ENCODE data around the gene PEX14. TPM values are rescaled to one million over a fixed set of nuclear protein-coding genes. Genes with fewer than 3 reads are reported as not detected.
"Not testable (repeated sequence)": the region's sequence is repeated elsewhere in the genome, so short reads cannot be mapped to it uniquely, and the experiment has no call there.

The PEX14 gene
- total RNA-seq, 1 donor = 15.2 TPM

- Histone ChIP-seq H3K4me3 (ENCODE audit: insufficient read depth, low read length) (no peak overlapping the region), H3K79me2 (ENCODE audit: insufficient read depth, low read length) (peaks cover 49% of the 10 kb centered on the region), H3K9me3 (ENCODE audit: low read depth, low read length) (no peaks in the 10 kb centered on the region), H3K27ac (ENCODE audit: low read depth, low read length) (no peak overlapping the region), H3K36me3 (ENCODE audit: insufficient read depth, low read length) (no peaks in the 10 kb centered on the region), H3K4me1 (ENCODE audit: insufficient read depth, low read length) (no peaks in the 10 kb centered on the region), H3K4me2 (ENCODE audit: insufficient read depth, low read length) (no peak overlapping the region), H3K27me3 (ENCODE audit: insufficient read depth, low read length) (no peaks in the 10 kb centered on the region), H4K20me1 (ENCODE audit: insufficient read depth, low read length) (peaks cover 21% of the 10 kb centered on the region), H2AFZ (ENCODE audit: low read length) (no peak overlapping the region)
- no peak for DNase-seq (ENCODE audit: insufficient read length, low spot score, missing footprints)
- no peak for TF ChIP-seq CTCF (IDR thresholded peaks at IDR 0.05; ENCODE audit: extremely low read depth, low read depth, low read length)
Observed at GRCh38 chr1:10502206-10502605, 27.5 kb downstream of the PEX14 start.

- H3K79me2 ChIP-seq (ENCODE audit: insufficient read depth, low read length) = peaks cover 47% of the 10 kb centered on the region
- peaks cover 19% of the 10 kb centered on the region for H4K20me1 ChIP-seq (ENCODE audit: insufficient read depth, low read length)
Observed at GRCh38 chr1:10504249-10504648, 29.5 kb downstream of the PEX14 start.

GRCh38 chr1:10506046-10506676 is 31.4 kb downstream of the PEX14 start:
- Histone ChIP-seq H3K4me1 (ENCODE audit: insufficient read depth, low read length) (peaks cover 22% of the 10 kb centered on the region), H3K79me2 (ENCODE audit: insufficient read depth, low read length) (peaks cover 47% of the 10 kb centered on the region), H4K20me1 (ENCODE audit: insufficient read depth, low read length) (peaks cover 26% of the 10 kb centered on the region)
- not testable (repeated sequence) for H3K27me3 ChIP-seq (ENCODE audit: insufficient read depth, low read length); H3K4me2 ChIP-seq (ENCODE audit: insufficient read depth, low read length); DNase-seq (ENCODE audit: insufficient read length, low spot score, missing footprints); H3K9me3 ChIP-seq (ENCODE audit: low read depth, low read length); H3K4me3 ChIP-seq (ENCODE audit: insufficient read depth, low read length); H3K27ac ChIP-seq (ENCODE audit: low read depth, low read length); H3K36me3 ChIP-seq (ENCODE audit: insufficient read depth, low read length); H2AFZ ChIP-seq (ENCODE audit: low read length)

More at GRCh38 chr1:10504249-10504648, 29.5 kb downstream of the PEX14 start:
- DNase-seq (ENCODE audit: insufficient read length, low spot score, missing footprints) = no peak
- H3K4me3 ChIP-seq (ENCODE audit: insufficient read depth, low read length) = no peak overlapping the region
- no peak overlapping the region for H3K27ac ChIP-seq (ENCODE audit: low read depth, low read length)
- peaks cover 4% of the 10 kb centered on the region for H3K4me1 ChIP-seq (ENCODE audit: insufficient read depth, low read length)
- no peaks in the 10 kb centered on the region for H3K9me3 ChIP-seq (ENCODE audit: low read depth, low read length)
- no peak overlapping the region for H2AFZ ChIP-seq (ENCODE audit: low read length)
- no peaks in the 10 kb centered on the region for H3K36me3 ChIP-seq (ENCODE audit: insufficient read depth, low read length)
- no peaks in the 10 kb centered on the region for H3K27me3 ChIP-seq (ENCODE audit: insufficient read depth, low read length)
- H3K4me2 ChIP-seq (ENCODE audit: insufficient read depth, low read length) = no peak overlapping the region
- TF ChIP-seq CTCF (IDR thresholded peaks at IDR 0.05; ENCODE audit: extremely low read depth, low read depth, low read length) = no peak

- no peak for DNase-seq (ENCODE audit: insufficient read length, low spot score, missing footprints)
- no peak for TF ChIP-seq CTCF (IDR thresholded peaks at IDR 0.05; ENCODE audit: extremely low read depth, low read depth, low read length)
- Histone ChIP-seq H3K4me3 (ENCODE audit: insufficient read depth, low read length) (no peak overlapping the region), H3K9me3 (ENCODE audit: low read depth, low read length) (no peaks in the 10 kb centered on the region), H4K20me1 (ENCODE audit: insufficient read depth, low read length) (peaks cover 24% of the 10 kb centered on the region), H3K79me2 (ENCODE audit: insufficient read depth, low read length) (peaks cover 46% of the 10 kb centered on the region), H2AFZ (ENCODE audit: low read length) (no peak overlapping the region), H3K36me3 (ENCODE audit: insufficient read depth, low read length) (no peaks in the 10 kb centered on the region), H3K27me3 (ENCODE audit: insufficient read depth, low read length) (no peaks in the 10 kb centered on the region), H3K4me2 (ENCODE audit: insufficient read depth, low read length) (no peak overlapping the region), H3K27ac (ENCODE audit: low read depth, low read length) (no peak overlapping the region), H3K4me1 (ENCODE audit: insufficient read depth, low read length) (peaks cover 27% of the 10 kb centered on the region)
Observed at GRCh38 chr1:10506677-10507047, 31.9 kb downstream of the PEX14 start.

Measured in osteoblast (primary cell).